GM12873 (cell line): Measurements from ENCODE around the gene ACTN2.

Experiments used
- CTCF ChIP-seq: IDR thresholded peaks from 2 replicates; pipeline ENCODE4 v1.5.1; 2012; ENCODE audit warnings: low read depth, mild to moderate bottlenecking, moderate library complexity, low read length, control low read depth; ENCODE audit not compliant: insufficient read depth; ENCODE audit errors: missing control alignments

Gene ACTN2

DNA sequence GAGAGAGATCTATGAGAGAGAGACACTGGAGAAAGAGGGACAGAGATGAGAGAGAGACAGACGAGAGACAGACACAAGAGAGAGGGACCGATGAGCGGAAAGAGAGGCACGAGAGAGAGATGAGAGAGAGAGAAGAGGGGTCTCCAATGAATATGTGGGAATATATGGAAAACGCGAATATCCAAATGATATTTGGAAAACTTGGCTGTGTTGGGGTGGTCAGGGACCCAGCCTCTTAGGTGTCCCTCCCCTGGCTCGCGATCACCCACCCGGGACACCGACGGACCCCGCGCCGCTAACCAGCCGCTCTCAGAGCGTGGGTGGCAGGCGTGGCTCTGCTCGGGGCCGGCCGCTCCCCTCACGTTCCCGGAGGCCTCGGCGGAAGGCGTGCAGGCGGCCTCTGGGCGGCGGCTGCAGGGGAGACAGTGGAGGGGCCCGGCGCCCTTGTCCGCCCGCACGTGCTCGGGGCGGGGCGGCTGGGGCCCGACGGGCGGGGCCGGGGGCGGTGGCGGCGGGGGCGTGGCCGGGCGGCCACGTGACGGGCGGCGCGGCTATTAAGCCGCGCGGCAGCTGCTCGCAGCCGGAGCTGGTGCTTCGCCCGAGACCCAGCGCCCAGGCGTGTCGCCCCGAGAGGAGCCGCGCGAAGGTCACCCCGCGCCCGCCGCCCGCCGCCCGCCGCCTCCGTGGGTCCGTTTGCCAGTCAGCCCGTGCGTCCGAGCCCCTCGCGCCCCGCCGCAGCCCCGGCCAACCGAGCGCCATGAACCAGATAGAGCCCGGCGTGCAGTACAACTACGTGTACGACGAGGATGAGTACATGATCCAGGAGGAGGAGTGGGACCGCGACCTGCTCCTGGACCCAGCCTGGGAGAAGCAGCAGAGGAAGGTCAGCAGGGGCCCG lies at the start of gene ACTN2:
TSS of gene ACTN2 (plus strand) at position 583 of the 898 bp plus-strand sequence. CDS start at position 758, 175 bp downstream.
- TF ChIP-seq CTCF, result no peak

DNA sequence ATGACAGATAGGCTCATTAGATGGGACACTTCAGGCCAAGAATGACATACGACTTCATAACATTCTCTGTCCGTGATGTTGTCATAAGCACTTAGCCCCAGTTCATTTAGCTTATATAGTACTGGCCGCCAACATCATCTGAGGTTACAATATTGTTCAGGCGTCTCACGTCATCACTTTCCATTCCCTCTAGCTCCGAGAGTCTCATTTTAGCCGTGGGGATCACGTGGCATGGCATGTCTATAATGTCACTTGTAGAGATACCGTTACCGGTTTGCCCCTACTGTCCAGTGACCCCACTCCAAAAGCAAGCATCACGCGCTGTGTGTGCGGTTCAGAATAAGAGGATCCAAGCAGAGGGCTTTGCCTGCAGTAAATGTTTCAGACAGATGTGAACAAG lies 47.4 kb upstream of the ACTN2 start:
- TF ChIP-seq CTCF, result no peak

DNA sequence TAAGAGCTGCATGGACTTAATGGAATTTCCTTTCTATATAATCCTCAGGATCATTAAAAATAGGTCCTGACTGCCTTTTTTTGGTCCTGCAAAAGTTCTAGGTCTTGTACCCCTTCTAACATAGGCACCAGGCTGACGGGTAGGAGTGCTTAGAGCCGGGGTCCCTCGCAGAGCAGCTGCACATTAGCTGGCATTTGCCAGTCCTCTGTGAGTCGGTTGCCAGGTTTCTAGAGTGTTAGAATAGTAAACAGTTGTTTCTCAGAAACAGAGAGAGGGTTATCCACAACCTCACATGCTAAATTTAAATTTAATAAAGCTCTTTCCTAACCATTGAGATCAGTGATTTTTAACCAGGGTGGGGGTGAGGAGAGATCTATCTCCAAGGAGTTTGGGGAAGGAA lies 46.6 kb upstream of the ACTN2 start:
- TF ChIP-seq CTCF, result no peak

DNA sequence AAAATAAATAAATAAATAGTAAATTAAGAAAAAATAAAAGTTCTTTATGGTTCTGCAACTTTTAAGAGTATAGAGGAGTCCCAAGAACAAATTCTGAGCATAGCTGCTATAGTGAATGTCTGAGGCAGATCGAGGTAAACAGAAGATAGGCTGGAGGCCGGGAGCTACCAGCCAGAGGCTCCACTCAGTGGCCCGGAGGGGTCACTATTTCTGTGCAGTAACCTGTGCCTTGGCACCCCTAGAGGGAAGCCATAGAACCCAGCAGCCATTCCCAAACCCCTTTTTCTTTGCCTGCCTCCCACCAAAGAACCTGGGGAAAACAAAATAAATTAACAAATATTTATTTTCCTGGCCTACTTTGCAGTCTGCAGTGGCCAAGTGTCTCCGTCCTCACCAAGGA lies 43.5 kb upstream of the ACTN2 start:
- no peak for TF ChIP-seq CTCF

GRCh38 chr1:236645016-236645680 lies 41.2 kb upstream of the ACTN2 start:
- no peak for TF ChIP-seq CTCF

DNA sequence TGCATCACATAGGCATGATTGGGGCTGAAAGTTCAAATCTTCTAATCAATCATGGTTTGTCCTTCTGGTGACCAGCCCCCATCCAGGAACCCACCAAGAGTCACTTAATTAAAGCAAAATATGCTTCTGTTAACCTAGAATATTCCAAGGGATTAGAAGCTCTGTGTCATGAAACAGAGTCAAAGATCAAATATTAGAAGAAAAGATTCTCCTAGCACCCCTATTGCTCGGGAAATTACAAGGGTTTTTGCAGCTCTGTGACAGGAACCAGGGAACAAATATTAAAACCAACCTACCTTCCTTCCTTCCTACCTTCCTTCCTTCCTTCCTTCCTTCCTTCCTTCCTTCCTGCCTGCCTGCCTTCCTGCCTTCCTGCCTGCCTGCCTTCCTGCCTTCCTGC lies 31.8 kb upstream of the ACTN2 start:
- TF ChIP-seq CTCF, result no peak

DNA sequence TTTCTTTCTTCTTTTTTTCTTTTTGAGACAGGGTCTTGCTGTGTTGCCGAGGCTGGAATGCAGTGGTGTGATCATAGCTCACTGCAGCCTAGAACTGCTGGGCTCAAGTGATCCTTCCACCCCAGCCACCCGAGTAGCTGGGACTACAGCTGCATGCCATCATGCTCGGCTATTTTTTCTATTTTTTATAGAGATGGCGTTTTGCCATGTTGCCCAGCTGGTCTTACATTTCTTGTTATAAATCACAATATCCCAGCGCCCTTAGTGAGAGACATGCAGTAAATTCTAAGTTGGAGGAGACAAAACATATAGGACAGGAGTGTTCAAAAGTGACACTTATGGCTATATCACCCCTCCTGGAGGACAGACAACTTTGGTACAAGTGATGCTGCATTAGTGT lies 31.3 kb upstream of the ACTN2 start:
- no peak for TF ChIP-seq CTCF
